ENCODE data around the gene ILK. TPM values are rescaled to one million over a fixed set of nuclear protein-coding genes. Genes with fewer than 3 reads are reported as not detected.

The ILK gene
- total and polyA plus RNA-seq, 9 donors: 79.8 to 337 (median 140) TPM

GRCh38 chr11:6557063-6557462 lies 46.5 kb upstream of the ILK start:
- Histone ChIP-seq H3K27ac (no peak overlapping the region), H3K4me3 (no peak overlapping the region), H3K4me1 (ENCODE audit: insufficient read depth) (no peaks in the 10 kb centered on the region), H3K27me3 (no peaks in the 10 kb centered on the region), H3K36me3 (no peaks in the 10 kb centered on the region), H3K9me3 (no peaks in the 10 kb centered on the region)
- intact Hi-C loops (cut with DNase I): no loop called here
- TF ChIP-seq EP300 (IDR thresholded peaks at IDR 0.05) (no peak), POLR2A (IDR thresholded peaks at IDR 0.05) (no peak), CTCF (IDR thresholded peaks at IDR 0.05) (no peak)
- DNase-seq: no peak
- 96 to 97% (median 97%) methylated on average over 11 of the region's 11 CpGs for WGBS, 3 donors

- TF ChIP-seq POLR2A (IDR thresholded peaks at IDR 0.05) (no peak), CTCF (IDR thresholded peaks at IDR 0.05) (no peak), EP300 (IDR thresholded peaks at IDR 0.05) (no peak)
- intact Hi-C loops (cut with DNase I): no loop called here
- no peak overlapping the region for H3K4me3 ChIP-seq
- DNase-seq: no peak
- no peaks in the 10 kb centered on the region for H3K27me3 ChIP-seq
- H3K4me1 ChIP-seq (ENCODE audit: insufficient read depth): no peaks in the 10 kb centered on the region
- no peaks in the 10 kb centered on the region for H3K9me3 ChIP-seq
- 96 to 98% (median 97%) methylated on average over 13 to 14 of the region's 14 CpGs for WGBS, 3 donors
- no peaks in the 10 kb centered on the region for H3K36me3 ChIP-seq
- H3K27ac ChIP-seq: no peak overlapping the region
These were observed 45.6 kb upstream of the ILK start for GRCh38 chr11:6557761-6558674.

GRCh38 chr11:6559369-6559768 lies 44.2 kb upstream of the ILK start:
- Histone ChIP-seq H3K9me3 (no peaks in the 10 kb centered on the region), H3K4me1 (ENCODE audit: insufficient read depth) (no peaks in the 10 kb centered on the region), H3K27me3 (no peaks in the 10 kb centered on the region), H3K4me3 (no peak overlapping the region), H3K27ac (no peak overlapping the region), H3K36me3 (no peaks in the 10 kb centered on the region)
- intact Hi-C loops (cut with DNase I): no loop called here
- WGBS, 3 donors: 100% methylated on average over 1 of the region's 1 CpG
- TF ChIP-seq EP300 (IDR thresholded peaks at IDR 0.05): no peak
- no peak for TF ChIP-seq POLR2A (IDR thresholded peaks at IDR 0.05)
- TF ChIP-seq CTCF (IDR thresholded peaks at IDR 0.05): no peak
- no peak for DNase-seq

- no peaks in the 10 kb centered on the region for H3K36me3 ChIP-seq
- DNase-seq: no peak
- H3K4me1 ChIP-seq (ENCODE audit: insufficient read depth): no peaks in the 10 kb centered on the region
- no peaks in the 10 kb centered on the region for H3K27me3 ChIP-seq
- no peak for TF ChIP-seq CTCF (IDR thresholded peaks at IDR 0.05)
- TF ChIP-seq EP300 (IDR thresholded peaks at IDR 0.05): no peak
- TF ChIP-seq POLR2A (IDR thresholded peaks at IDR 0.05): no peak
- no peak overlapping the region for H3K27ac ChIP-seq
- H3K4me3 ChIP-seq: no peak overlapping the region
- no peaks in the 10 kb centered on the region for H3K9me3 ChIP-seq
- 95 to 98% (median 97%) methylated on average over 3 of the region's 3 CpGs for WGBS, 3 donors
- intact Hi-C loops (cut with DNase I): no loop called here
These were observed 42.3 kb upstream of the ILK start for GRCh38 chr11:6561288-6561687.
